HG02970 (cell line): ENCODE results near the gene ANKRD63.

ENCODE experiments used
- ATAC-seq: cut with Tn5 transposase; IDR thresholded peaks from one replicate; pipeline ENCODE4 v1.9.1; 2021; ENCODE audit warnings: mild to moderate bottlenecking, moderate library complexity, moderate number of reproducible peaks; ENCODE audit not compliant: unreplicated experiment, low FRiP score

Gene ANKRD63

DNA sequence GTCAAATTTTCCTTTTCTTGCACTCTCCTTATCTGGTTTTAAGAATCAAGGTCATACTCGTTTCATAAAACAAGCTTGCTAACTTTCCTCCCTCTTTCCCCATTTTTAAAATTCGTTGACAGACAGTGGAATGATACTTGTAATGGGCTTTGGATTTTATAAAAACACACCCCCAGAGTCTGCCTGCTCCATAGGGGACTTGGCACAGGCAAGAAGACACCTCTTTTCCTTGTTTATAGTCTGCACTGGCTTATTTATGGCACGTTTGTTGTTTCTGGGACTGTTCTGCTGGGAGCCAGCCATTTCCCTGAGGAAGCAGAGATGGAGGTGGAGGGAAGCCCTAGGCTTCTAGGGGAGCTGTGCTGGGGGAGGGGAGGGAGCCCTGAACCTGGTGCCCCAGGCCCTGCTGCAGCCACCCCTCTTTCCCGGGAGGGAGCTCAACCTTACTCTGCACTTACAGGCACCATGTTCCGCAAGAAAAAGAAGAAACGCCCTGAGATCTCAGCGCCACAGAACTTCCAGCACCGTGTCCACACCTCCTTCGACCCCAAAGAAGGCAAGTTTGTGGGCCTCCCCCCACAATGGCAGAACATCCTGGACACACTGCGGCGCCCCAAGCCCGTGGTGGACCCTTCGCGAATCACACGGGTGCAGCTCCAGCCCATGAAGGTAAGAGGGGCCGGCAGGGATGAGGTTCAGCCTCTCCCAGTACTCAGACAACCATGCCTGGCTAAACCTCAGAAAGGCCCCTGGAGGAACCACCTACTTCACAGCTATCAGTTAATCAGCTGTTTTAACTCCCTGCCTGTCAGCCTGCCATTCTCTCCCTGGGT, 18.3 kb downstream of the ANKRD63 start:
- no peak for ATAC-seq

DNA sequence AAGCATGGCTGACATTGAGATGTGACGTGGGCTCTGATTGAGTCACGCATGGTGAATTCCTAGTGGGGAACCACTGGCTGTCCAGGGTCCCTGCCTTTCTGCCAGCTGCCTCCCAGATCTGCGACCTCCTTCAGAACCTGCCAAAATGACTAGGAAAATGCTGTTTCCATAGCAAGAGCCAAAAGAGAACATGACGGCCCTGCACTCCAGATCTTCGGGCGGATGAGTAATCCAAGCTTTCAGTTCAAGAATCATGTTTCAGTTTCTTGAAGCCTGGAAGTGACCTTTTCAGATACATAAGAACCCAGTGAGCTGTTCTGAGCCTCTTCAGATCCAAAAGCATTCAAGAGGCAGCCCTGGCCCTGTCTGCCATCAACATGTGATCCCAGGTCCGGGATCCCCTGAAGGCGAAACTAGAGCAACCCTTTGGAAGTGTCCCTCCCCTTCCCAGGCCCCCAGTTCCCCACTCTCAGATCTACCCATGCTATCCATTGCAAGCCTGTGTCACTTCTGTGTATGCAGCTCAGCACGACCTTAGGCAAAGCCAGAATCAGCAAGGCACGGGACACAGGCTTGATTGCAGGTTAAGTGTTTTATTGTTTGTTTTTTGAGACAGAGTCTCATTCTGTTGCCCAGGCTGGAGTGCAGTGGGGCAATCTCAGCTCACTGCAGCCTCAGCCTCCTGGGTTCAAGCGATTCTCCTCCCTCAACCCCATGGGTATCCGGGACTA, 19.7 kb downstream of the ANKRD63 start:
- no peak for ATAC-seq

DNA sequence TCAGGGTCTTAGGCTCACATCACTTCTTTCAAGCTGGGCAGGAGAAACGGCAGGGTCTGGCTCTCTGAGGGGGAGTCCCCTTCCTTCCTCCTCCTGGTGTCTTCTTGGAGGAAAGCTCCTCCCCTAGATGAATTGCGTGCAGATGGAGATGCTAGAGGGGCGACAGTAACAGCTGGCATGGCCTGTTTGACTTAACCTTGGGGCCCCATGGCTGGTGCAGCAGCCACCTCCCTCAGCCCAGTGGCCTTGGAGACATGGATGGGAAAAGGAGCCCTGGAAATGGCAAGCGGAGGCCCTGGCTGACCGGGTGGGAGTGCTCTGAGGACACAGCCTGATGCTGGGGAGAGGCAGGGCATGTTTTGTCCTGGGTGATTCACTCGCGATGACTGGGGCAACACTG, 23.8 kb downstream of the ANKRD63 start:
- no peak for ATAC-seq

DNA sequence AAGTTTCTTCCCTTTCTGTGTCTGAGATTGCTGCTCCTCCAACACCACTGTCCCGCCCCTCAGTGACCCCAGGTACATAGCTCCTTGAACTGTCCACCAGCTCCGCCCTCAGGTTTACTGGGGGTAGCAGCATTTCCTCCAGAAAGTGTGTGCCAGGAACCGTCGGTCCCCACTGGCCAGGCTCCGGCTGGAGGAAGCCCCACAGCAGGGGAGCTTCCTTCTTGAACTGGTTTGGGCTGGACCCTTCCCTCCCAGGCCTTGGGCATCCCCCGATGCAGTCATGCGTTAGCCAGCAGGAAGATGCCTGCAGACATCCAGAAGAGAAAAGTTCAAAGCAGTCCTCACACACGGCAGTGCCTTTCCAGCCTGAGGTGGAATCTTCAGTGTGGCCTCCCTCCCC, 24.3 kb downstream of the ANKRD63 start:
- ATAC-seq: no peak

DNA sequence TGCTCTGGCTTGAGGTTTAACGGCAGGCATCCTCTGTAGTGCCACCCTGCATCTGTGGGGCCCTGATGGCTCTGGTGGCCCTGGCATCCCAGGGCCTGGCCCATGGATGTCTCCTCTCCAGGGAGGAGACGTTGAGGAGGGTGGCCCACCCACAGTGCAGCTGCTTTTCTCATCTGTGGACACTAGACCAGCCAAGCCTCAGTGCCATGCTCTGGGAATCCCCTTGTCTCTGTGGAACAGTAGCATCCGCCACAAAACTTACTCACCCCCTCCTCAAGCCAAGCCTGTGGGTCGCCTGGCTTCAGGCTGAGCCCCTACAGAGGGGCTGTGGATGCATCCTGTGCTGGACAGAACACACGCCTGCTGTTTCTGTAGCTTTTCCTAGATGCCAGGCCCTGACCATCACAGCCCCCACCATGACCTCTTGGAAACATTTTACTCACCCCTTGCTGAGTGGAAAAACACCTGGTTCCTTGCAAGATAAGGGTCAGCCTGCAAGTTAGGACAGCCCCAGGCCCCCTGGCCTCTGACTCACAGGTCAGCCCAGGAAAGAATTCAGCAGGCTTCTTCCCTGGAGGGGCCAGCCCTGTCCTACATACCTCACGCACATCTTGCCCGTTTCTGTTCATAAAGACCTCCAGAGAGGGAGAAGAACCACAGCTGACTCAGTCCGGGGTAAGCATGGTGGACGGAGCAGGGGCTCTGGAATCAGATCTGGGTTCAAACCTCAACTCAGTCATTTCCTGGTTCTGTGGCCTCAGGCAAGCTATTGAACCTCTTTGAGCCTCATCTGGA, 25.0 kb downstream of the ANKRD63 start:
- no peak for ATAC-seq

DNA sequence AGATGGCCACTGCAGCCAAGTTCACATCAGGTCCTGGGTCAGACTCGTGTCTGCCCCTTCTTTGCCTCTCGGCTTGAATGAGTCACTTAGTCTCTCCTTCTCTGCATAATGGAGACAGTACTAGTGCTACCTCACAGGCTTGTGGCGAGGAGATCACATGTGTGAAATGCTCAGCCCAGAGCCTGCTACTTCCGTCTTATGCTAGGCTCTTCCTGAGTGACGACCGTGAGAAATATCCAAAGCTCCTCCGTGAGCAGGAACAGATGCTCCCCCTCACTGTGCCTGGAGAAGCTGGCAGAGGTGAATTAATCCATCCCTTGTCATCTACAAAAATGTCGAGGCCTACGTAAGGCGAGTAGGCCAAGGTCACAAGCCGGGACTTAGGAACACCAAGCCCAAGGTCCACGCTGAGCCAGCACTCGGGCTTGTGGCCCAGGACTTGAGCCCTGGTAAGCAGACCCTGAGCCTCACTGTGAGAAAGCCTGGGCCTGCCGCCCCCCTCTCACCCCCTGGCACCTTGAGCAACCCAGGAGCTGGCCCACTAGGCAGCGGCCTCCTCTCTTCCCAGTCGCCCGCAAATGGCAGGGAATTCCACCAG, 26.1 kb downstream of the ANKRD63 start:
- ATAC-seq: no peak

DNA sequence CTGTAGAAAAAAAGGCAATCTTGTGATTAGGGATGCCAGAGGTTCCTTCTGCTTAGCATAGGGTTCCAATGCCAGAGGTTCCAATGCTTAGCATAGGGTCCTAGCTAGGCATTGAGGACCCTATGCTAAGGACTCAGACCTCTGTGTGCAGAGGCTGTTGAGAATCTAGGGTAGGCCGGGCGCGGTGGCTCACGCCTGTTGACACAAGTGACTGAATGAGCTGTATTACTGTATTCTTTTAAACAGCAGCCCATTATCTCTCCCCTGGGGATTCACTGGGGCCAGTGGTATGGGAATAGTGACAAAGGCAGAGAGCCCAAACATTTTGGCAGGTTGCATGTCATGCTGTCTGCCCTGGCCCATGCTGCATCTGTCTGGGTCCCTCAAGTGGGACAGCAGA, 27.8 kb downstream of the ANKRD63 start:
- ATAC-seq: no peak

DNA sequence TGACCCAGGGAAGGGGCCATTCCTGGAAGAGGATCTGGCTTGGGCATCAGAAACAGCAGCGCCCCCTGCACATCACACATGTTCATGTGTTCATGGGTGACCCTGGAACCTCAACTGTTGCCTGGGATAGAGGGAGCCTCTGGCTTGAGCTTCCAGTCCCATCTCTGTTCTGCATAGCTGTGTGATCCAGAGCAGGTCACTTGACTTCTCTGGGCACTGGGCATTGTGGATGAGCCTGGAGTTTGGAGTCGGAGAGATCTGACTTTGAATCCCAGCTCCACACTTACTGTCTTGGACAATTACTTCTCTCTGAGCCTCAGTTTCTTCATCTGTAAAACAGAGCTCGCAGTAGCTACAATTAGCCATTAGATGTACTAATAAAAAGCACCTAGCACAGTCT, 28.4 kb downstream of the ANKRD63 start:
- no peak for ATAC-seq

DNA sequence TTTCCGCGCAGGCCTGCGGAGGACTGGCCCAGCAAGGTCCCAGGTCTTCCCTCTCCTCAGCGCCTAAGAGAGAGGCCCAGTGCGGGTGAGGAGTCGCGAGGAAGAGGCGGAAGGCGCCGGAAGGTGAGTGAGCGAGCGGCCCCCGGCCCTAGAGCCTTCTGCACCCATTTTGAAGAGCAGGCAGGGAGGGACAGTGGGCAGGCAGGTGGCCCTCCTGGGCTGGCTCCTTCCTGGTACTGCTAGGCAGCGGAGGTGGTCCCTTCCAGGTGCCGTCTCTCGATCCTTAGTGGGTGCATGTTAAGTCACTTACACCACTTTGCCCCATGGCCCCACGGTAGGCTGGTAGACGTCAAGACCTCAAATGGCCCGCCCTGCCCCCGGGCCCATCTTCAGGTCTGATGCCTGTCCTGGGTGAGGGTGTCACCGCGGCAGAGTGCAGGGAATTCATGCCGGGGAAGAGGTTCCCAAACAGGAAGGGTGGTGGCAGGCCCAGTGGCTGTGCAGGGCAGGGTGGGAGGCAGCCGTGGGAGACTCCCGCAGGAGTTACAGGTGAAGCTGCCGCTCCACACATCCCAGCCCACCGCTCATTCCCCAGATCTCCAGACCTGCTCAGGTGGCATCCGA, 29.6 kb downstream of the ANKRD63 start:
- ATAC-seq: no peak

DNA sequence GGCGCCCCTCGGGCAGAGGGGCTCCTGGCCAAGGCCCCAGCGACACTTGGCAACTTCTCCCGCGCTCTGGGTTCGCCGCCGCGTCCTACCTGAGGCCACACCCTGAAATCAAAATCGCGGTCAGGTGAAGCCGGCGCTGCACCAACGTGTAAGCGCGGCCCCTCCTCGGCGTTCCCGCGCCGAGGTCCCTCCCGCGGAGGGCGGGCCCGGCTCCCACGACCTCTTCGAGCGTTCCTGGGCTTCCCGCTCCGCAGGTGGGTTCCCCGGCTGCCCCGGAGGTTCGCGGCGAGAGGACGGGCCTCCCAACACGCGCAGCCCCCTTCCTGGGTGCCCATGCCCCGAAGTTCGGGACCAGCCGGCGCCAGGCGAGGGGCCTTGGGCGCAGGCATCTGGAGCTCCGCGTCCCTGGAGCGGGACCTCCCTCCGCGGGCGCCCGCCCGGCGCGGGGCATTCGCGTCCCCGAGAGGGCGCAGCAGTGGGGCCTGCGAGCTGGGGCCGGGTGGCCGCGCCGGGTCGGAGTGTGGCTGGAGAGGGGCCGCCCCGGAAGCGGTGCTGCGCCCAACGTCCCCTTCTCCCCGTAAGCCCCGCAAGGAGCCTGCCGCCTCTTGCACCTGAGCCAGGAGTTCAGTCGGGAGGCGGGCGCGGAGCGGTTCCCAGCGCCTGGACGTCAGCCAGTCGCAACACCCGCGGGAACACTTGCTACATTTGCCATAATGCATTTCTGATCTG, 30.3 kb downstream of the ANKRD63 start:
- ATAC-seq: no peak

DNA sequence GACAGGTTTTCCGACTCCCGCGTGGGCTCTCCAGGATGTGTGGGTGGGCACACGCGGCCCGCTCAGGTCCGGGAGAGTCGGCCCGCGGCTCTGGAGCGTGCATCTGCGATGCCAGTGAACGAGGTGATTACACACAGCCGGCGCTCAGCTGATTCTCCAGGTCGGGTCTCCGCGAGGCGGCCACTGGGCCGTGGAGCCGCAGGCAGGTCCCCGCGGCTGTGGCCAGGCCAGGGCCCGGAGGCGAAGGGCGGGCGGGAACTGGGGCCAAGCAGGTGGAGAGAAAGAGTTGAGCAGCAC, 30.8 kb downstream of the ANKRD63 start:
- ATAC-seq: no peak

DNA sequence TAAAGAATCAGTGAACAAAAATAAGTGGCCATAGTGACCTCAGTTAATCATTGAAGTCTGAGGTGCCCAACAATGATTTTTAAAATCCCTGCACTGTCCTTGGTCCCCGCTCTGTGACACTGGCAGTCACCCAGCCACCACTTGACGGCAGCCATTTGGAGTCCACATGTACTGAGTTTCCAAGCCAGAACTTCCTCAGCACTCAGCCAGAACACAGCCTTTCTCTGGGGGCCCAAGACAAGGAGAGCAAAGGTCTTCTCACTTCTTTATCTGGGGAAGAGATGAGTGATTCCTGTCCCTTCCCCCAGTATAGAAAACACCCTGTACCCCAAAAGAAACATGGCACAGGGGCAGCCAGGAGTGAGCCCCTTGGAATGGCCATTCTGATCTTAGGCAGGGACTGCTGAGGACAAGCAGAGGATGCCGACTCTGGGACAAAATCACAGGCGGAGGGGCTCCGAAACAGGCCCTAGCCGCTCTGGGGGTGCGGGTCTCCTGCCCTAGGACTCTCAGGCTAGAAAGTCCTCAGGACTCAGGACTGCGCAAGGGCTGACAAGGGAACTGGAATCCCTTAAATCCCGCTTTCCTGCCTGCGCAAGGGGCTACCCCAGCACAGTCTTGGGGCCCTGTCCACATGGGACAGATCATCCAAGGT, 31.3 kb downstream of the ANKRD63 start:
- ATAC-seq: no peak

DNA sequence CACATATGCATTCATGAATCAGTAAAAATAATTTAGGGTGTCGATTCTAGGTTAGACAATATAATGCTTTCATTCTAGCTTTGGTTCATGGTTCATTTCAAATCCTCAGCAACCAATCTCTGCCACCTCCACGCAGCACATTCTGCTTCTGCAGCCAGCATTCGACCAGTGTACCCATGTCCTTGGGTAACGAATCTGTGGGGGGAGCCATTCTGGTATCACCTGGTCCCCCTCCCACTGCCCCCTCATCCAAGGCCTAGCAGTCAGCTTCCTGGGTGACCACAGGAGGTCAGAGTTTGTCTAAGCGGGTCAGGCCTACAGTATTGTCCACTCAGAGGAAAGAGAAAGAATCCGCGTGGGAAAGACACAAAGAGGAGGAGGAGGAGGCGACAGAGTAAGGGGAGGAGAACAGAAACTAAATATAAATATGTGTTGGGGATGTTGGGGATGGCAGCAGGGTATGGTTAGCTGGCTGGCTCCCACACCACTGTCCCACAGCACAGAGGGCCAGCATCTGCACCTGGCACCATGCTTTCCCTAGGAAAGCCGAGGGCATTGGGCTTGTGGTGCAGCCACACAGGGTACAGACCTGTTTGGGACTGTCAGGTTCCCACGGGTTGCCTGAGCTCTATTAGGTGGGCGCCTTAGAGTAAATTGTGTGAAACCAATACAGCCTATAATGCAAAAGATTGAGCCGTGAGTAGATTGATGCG, 31.9 kb downstream of the ANKRD63 start:
- ATAC-seq: no peak

DNA sequence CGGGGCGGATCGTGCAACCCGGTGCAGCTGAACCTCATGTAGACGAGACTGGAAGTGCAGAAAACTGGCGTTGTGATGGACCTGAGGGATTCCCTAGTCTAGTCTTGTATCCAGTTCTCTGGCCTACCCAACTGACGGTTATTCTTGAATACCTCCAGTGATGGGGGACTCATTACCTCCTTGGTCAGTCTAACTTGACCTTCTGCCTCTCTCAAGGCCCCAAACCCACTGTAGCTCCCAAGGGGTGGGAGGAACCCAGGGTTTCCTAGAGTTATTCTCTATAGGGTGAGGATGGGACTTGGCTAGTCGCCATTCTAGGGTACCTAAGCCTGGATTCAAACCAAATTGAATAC, 32.6 kb downstream of the ANKRD63 start:
- no peak for ATAC-seq

DNA sequence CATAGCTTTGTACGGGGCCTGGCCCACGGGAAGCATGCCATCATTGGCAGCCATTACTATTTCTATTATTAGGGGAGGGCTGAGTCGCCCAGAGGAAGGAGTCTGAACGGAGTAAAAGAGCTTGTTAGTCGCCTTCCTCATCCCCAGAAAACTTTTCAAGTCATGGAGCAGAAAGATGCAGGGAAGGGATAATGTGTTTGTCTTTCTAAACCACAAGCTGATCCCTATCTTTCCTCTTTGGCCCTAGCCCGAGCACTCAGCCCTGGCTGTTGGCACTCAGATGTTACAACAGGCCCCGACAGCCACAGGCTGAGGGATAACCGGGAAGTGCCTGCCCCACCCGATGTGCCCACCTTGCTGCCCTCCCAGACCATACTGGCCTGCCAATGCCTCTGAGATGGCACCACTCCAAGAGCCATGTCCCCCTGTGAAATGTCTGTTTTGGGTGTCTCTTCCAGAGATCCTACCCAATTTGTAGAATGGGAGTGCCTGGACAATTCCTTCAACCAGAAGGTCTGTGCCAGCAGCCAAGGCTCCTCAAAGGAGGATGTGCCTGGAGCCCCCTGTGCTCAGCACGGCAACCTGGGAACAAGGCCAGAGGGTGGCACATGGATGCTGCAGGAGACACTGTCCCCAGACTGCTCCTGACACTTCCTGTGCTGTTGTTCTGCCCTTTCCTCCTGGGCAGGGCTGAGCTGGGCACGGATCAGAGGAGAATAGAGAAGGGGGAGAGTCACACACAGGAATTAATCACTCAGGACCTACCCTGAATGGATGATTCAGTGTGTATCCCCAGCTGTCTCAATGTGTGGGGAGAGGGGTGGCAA, 33.2 kb downstream of the ANKRD63 start:
- no peak for ATAC-seq

DNA sequence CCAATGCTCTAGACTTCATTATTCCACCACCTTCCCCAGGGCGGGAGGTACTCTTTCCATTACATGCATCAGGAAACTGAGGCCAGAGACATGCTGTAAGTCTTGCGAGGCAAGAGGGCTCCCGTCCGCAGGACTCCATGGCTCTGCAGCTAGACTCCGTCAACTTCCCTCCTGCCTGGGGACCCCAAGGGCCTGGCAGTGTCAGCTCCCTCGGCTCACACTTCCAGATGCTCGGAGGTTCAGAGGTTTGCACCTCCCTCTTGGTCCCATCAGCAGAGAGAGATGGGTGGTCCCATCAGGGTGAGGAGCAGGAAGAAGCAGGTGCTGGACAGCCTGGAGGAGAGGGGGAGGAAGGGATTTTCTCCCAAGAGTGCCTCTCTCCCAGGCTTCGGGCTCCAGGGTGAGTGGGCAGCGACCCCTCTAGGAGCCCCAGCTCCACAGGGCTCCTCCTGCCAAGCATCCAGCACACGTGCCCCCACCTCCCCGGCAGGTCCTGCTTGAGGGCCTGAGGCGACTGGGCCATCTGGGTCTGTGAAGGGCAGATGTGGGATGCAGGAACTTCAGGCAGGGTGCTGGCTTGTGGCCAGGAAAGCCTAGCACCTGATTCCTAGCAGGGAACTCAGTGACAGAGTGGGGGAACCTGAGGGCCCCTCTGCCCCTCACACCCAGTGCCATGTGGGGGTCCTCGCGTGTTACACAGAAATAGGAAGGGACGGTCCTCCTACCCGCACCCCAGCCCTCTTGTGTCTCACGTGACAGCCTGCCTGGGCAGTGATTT, 34.7 kb downstream of the ANKRD63 start:
- no peak for ATAC-seq

DNA sequence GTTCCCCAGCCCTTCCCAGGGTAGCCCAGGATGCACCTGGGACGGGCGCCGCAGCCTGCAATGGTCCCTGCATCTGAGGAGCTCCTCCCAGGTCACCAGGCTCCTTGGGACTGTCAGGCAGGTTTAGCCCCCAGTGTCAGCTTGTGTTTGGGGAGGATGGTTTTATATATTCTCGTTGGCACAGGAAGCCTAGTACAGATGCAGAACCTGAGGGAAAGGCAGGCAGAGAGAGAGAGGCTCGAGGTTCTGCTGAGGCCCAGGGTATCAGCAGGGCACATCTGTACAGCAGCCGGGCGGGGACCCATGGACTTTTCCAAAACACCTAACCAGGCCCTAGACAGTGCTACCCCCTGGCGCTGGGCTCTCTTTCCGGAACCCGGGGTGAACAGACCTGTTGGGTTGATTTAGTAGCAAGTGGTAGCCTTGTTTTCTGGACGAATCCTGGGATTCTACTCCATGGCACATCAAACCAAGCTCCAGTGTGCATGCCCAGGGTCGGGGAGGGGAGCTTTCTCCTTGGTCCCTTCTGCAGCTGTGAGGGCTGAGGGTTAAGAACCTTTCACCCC, 35.4 kb downstream of the ANKRD63 start:
- ATAC-seq: no peak
